ENCODE measurements around the gene CSNK1G3.

The CSNK1G3 gene

GRCh38 chr5:123659011-123659410 lies 147.0 kb downstream of the CSNK1G3 start:
- DNase-seq = no peak

GRCh38 chr5:123659495-123659894 lies 147.5 kb downstream of the CSNK1G3 start:
- DNase-seq = no peak

GRCh38 chr5:123664961-123665360 lies 153.0 kb downstream of the CSNK1G3 start:
- no peak for DNase-seq

- DNase-seq = no peak
Observed at GRCh38 chr5:123665822-123666371, 153.9 kb downstream of the CSNK1G3 start.
